ENCODE measurements around the gene NFIC. TPM values are rescaled to one million over a fixed set of nuclear protein-coding genes. Genes with fewer than 3 reads are reported as not detected.
"Not testable (repeated sequence)": the region's sequence is repeated elsewhere in the genome, so short reads cannot be mapped to it uniquely, and the experiment has no call there.

NFIC gene
- total RNA-seq, 4 donors from 2014 or later, result 76.2 to 183 (median 132) TPM

DNA sequence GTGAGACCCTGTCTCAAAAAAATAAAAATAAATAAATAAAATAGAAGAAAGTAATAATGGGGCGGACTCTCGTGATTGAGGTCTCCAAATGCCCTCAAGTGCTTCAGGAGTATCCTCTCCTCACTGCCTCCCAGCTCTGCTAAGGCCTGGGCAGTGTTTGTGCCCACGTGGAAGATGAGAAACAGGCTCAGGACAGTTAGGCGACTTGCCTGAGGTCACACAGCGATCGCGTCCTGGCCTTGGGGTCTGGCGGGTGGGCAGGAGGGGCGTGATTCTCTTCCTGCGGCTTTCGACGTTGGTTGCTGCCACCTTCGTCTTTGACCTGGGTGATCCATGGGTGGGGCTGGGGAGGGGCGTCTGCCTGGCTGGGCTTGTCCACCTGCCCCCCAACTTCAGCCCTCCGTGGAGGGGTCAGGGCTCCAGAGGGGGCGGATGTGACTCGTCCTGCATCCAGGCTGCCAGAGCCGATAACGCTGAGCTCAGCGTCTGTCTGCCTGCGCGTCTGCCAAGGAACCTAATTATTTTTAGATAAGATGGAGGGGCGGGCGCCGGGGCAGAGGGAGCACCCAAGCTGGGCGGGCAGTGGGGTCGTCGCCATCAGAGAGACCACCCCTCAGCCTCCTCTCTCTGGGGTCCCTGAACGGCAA is 56.9 kb downstream of the NFIC start:
- no peak for DNase-seq
- no peak for TF ChIP-seq POLR2A (IDR thresholded peaks at IDR 0.05)
- TF ChIP-seq, protein P1, sequence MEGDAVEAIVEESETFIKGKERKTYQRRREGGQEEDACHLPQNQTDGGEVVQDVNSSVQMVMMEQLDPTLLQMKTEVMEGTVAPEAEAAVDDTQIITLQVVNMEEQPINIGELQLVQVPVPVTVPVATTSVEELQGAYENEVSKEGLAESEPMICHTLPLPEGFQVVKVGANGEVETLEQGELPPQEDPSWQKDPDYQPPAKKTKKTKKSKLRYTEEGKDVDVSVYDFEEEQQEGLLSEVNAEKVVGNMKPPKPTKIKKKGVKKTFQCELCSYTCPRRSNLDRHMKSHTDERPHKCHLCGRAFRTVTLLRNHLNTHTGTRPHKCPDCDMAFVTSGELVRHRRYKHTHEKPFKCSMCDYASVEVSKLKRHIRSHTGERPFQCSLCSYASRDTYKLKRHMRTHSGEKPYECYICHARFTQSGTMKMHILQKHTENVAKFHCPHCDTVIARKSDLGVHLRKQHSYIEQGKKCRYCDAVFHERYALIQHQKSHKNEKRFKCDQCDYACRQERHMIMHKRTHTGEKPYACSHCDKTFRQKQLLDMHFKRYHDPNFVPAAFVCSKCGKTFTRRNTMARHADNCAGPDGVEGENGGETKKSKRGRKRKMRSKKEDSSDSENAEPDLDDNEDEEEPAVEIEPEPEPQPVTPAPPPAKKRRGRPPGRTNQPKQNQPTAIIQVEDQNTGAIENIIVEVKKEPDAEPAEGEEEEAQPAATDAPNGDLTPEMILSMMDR (IDR thresholded peaks at IDR 0.05), result no peak
- intact Hi-C loops (cut with DNase I), result no loop called here

GRCh38 chr19:3426433-3426832 is 60.0 kb downstream of the NFIC start:
- H3K27ac ChIP-seq, result peak overlapping the region in 1 of 3 donors; percentile 3
- WGBS, 2 donors, result 94% methylated on average over 9 of the region's 9 CpGs
- TF ChIP-seq, protein P1 (IDR thresholded peaks at IDR 0.05), result no peak
- no peak for TF ChIP-seq POLR2A (IDR thresholded peaks at IDR 0.05)
- H3K36me3 ChIP-seq, result peaks cover 2 to 5% of the 10 kb centered on the region in 2 donors
- DNase-seq, result no peak
- H3K4me1 ChIP-seq, result peaks cover 6 to 49% of the 10 kb centered on the region in 2 donors
- H3K9me3 ChIP-seq, result no peaks in the 10 kb centered on the region
- no peaks in the 10 kb centered on the region for H3K27me3 ChIP-seq
- no peak overlapping the region for H3K4me3 ChIP-seq (replicated peaks in 1 of 3)
- intact Hi-C loops (cut with DNase I), result loop anchor here (2.0 to 5.0 kb wide), 3 partner anchors 18 to 94 kb away; no protein-coding TSS in a partner anchor

More for the DNA sequence above, 56.9 kb downstream of the NFIC start:
- Histone ChIP-seq H3K9me3 (no peaks in the 10 kb centered on the region), H3K4me1 (peaks cover 4 to 34% of the 10 kb centered on the region in 2 donors), H3K36me3 (peaks cover 2 to 5% of the 10 kb centered on the region in 2 donors), H3K27me3 (no peaks in the 10 kb centered on the region), H3K27ac (peak overlapping the region in 1 of 3 donors; percentile 9), H3K4me3 (replicated peaks in 1 of 3) (no peak overlapping the region)
- 66 to 72% methylated on average over 16 to 23 of the region's 29 CpGs for WGBS, 2 donors

DNA sequence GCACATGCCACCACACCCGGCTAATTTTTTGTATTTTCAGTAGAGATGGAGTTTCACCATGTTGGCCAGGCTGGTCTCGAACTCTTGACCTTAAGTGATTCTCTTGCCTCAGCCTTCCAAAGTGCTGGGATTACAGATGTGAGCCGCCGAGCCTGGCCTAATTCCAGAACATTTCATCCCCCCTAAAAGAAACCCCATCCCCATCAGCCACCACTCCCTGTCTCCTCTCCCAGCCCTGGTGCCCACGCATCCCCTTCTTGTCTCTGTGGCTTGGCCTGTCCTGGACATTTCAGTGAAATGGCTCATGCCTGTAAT is 63.9 kb downstream of the NFIC start:
- H3K9me3 ChIP-seq; DNase-seq; intact Hi-C loops (cut with DNase I); H3K4me3 ChIP-seq (replicated peaks in 1 of 3); H3K27me3 ChIP-seq: not testable (repeated sequence)
- H3K36me3 ChIP-seq, result peaks cover 8 to 12% of the 10 kb centered on the region in 2 donors
- H3K4me1 ChIP-seq, result peaks cover 3 to 39% of the 10 kb centered on the region in 2 donors
- 83 to 85% methylated on average over 5 of the region's 5 CpGs for WGBS, 2 donors
- peak overlapping the region; percentile 45 to 79 (median 66) for H3K27ac ChIP-seq

DNA sequence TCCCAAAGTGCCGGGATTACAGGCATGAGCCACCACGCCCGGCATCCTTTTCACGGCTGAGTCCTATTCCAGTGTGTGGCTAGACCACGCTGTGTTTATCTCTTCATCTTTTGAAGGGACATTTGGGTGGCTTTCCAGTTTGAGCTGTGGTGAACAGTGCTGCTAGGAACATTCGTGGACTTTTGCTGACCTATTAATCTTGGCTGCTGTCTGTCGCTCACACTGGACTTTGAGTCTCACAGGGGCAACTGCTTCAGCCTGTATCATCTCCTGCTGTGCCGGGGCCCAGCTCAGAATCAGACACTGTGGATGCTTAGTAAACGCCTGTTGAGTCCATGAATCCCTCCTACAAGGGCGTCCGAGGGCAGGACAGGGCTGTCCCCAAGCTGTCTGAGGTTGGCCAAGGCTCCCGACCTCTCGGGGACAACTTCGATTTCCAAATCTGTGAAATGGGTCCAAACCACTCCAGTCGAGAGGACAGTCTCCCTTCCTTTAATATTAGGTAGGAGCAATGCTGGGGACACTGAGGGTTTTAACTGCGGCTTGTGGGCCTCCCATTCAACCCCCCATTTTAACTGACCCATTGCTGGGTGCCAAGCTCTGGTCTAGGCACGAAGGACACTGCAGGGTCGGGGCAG is 65.5 kb downstream of the NFIC start:
- H3K36me3 ChIP-seq, result peaks cover 8 to 14% of the 10 kb centered on the region in 2 donors
- H3K27me3 ChIP-seq, result no peaks in the 10 kb centered on the region
- peak overlapping the region in 2 of 3 donors; percentile 12 to 80 for H3K27ac ChIP-seq
- DNase-seq, result no peak
- 95 to 97% methylated on average over 16 to 18 of the region's 18 CpGs for WGBS, 2 donors
- peaks cover 3 to 43% of the 10 kb centered on the region in 2 donors for H3K4me1 ChIP-seq
- H3K9me3 ChIP-seq, result no peaks in the 10 kb centered on the region
- TF ChIP-seq, protein P1 (IDR thresholded peaks at IDR 0.05), result no peak
- no peak for TF ChIP-seq POLR2A (IDR thresholded peaks at IDR 0.05)
- intact Hi-C loops (cut with DNase I), result no loop called here
- no peak overlapping the region for H3K4me3 ChIP-seq (replicated peaks in 1 of 3)

- peaks cover 3 to 35% of the 10 kb centered on the region in 2 donors for H3K4me1 ChIP-seq
- peak overlapping the region; percentile 24 to 80 (median 66) for H3K27ac ChIP-seq
- DNase-seq, result no peak
- H3K36me3 ChIP-seq, result peaks cover 15 to 19% of the 10 kb centered on the region in 2 donors
- intact Hi-C loops (cut with DNase I), result no loop called here
- no peaks in the 10 kb centered on the region for H3K27me3 ChIP-seq
- H3K4me3 ChIP-seq (replicated peaks in 1 of 3), result no peak overlapping the region
- no peaks in the 10 kb centered on the region for H3K9me3 ChIP-seq
- no peak for TF ChIP-seq POLR2A (IDR thresholded peaks at IDR 0.05)
- TF ChIP-seq, protein P1 (IDR thresholded peaks at IDR 0.05), result no peak
- WGBS, 2 donors, result 83% methylated on average over 12 of the region's 12 CpGs; no CpG with 5 or more reads in 1 of the 2 donors
These were observed 66.9 kb downstream of the NFIC start for GRCh38 chr19:3433313-3433712.
